CD4-positive, alpha-beta memory T cell (primary cell): ENCODE results near the gene TPPP3. TPM values are rescaled to one million over a fixed set of nuclear protein-coding genes. Genes with fewer than 3 reads are reported as not detected.

Experiments used
- CTCF ChIA-PET: fragments of 350-600 bp; sonication (Branson Sonifier 250); formaldehyde crosslinking; loops from one replicate; lab custom pipeline; 2021; ENCODE audit warnings: inconsistent platforms; ENCODE audit not compliant: partially characterized antibody; lab: Charles Lee
- POLR2A ChIA-PET: fragments of 350-600 bp; sonication (Branson Sonifier 250); formaldehyde crosslinking; loops from one replicate; lab custom pipeline; 2021; ENCODE audit not compliant: partially characterized antibody; lab: Charles Lee
- DNase-seq, 5 donors: peaks; one replicate each; pipeline versions ENCODE4 v3.0.0 to v3.0.0-alpha.2; 2020 to 2022; ENCODE audit warnings: mixed read lengths in 1 of 5
- H3K27ac ChIP-seq: one replicate; pipeline ENCODE4 v1.7.0; 2013; ENCODE audit warnings: low read depth, low read length
- H3K27me3 ChIP-seq: 2 replicates; pipeline ENCODE4 v1.7.0; 2013; ENCODE audit warnings: mild to moderate bottlenecking, low read length, moderate library complexity; ENCODE audit not compliant: insufficient read depth
- H3K36me3 ChIP-seq: 2 replicates; pipeline ENCODE4 v1.7.0; 2013; ENCODE audit warnings: mild to moderate bottlenecking, low read length, moderate library complexity; ENCODE audit not compliant: insufficient read depth
- H3K4me1 ChIP-seq: 2 replicates; pipeline ENCODE4 v1.7.0; 2013; ENCODE audit warnings: mild to moderate bottlenecking, low read length, moderate library complexity; ENCODE audit not compliant: insufficient read depth
- H3K4me3 ChIP-seq, 2 donors: one replicate each; pipeline ENCODE4 v1.7.0; 2013; ENCODE audit warnings: low read length in 2 of 2, mild to moderate bottlenecking in 1 of 2
- H3K9me3 ChIP-seq, 2 donors: one replicate each; pipeline ENCODE4 v1.7.0; 2013; ENCODE audit warnings: low read length in 2 of 2, control low read depth in 1 of 2; ENCODE audit not compliant: control insufficient read depth in 1 of 2
- H3K27ac Mint-ChIP-seq, 7 donors: one replicate each; pipeline ENCODE4 v1.8.0; 2020 to 2021; ENCODE audit warnings: mixed read lengths in 7 of 7, mild to moderate bottlenecking in 6 of 7, inconsistent platforms in 3 of 7, moderate library complexity in 3 of 7
- H3K27me3 Mint-ChIP-seq, 2 donors: one replicate each; pipeline ENCODE4 v1.8.0; 2020 to 2021; ENCODE audit warnings: mixed read lengths in 2 of 2
- H3K36me3 Mint-ChIP-seq, 2 donors: one replicate each; pipeline ENCODE4 v1.8.0; 2020 to 2021; ENCODE audit warnings: mixed read lengths in 2 of 2, inconsistent platforms in 1 of 2, mild to moderate bottlenecking in 1 of 2
- H3K4me1 Mint-ChIP-seq, 4 donors: one replicate each; pipeline ENCODE4 v1.8.0; 2020 to 2021; ENCODE audit warnings: mixed read lengths in 4 of 4, mild to moderate bottlenecking in 1 of 4
- H3K4me3 Mint-ChIP-seq, 8 donors: one replicate each; pipeline ENCODE4 v1.8.0; 2020 to 2021; ENCODE audit warnings: mixed read lengths in 8 of 8, mild to moderate bottlenecking in 7 of 8, moderate library complexity in 6 of 8, inconsistent platforms in 3 of 8
- H3K9me3 Mint-ChIP-seq, 8 donors: one replicate each; pipeline ENCODE4 v1.8.0; 2020 to 2021; ENCODE audit warnings: mixed read lengths in 8 of 8, mild to moderate bottlenecking in 5 of 8, inconsistent platforms in 3 of 8, moderate library complexity in 1 of 8
- intact Hi-C: fragments of 100-400 bp; cut with micrococcal nuclease; formaldehyde crosslinking; loops from one replicate; pipeline ENCODE4 v1.15.1; 2023
- polyA plus RNA-seq, 2 donors: library from polyadenylated mRNA; unstranded; fragments of 300-500 nt; fragmentation: Illumina TruSeq; gene quantifications; one replicate each; pipeline ENCODE4 v1.2.3, GENCODE V29; 2021
- total RNA-seq, 2 experiments: library from RNA; stranded (reverse); gene quantifications; one replicate each; pipeline ENCODE4 v1.2.3, GENCODE V29; 2021

The TPPP3 gene
- total and polyA plus RNA-seq, 4 experiments from 2014 or later = not detected

DNA sequence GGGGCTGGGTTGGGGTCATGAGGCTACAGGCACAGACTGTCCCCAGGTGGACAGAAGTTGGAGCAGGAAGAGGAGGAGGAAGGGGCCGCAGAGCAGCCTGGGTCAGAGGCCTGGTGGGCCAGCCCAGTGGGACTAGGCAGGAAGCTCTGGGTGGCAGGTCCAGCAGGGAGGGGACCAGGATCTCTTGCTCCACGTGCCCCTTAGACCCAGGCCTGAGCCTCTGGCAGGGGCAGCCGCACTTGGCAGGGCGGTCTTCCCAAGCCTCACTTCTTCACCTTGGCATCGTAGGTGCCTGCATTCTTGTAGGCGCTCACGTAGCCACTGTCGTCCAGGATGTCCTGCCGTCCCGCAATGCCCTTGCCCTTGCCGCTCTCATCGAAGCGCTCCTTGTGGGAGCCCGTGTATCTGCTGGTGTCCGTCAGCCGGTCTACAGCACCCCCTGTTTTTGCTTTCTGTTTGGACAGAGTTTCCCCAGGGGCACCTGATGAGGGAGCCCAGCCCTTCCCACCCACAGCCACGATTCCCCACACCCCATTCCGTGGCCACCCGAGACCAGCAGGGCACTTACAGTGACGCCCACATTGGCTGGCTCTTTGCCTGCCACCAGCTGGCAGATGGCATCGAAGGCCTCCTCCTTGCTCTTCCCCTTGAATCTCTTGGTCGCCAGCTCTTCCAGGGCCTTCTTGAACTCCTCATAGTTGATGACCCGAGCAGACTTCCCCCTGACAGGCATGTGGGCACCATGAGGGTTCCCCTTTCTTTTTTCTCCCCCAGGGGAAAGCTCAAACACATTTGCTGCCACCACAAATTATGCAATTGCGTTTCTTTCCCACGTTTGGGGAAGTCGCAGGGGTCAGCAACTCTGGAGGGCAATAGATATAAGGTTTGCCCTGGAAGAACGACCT lies 3.1 kb downstream of the TPPP3 start:
- intact Hi-C loops = no loop called here
- Mint-ChIP-seq H3K27ac (peak overlapping the region in 1 of 7 donors; percentile 26), H3K36me3 (no peaks in the 10 kb centered on the region), H3K9me3 (no peaks in the 10 kb centered on the region), H3K4me3 (peak overlapping the region in 1 of 8 donors; percentile 39), H3K27me3 (peaks cover 8 to 14% of the 10 kb centered on the region in 2 donors), H3K4me1 (peaks cover 2 to 9% (median 5%) of the 10 kb centered on the region in 4 donors)
- CTCF ChIA-PET = no interaction called here
- Histone ChIP-seq H3K27ac (no peak overlapping the region), H3K27me3 (peaks cover 14% of the 10 kb centered on the region), H3K9me3 (no peaks in the 10 kb centered on the region), H3K4me3 (no peak overlapping the region), H3K36me3 (no peaks in the 10 kb centered on the region), H3K4me1 (peaks cover 14% of the 10 kb centered on the region)
- DNase-seq = no peak
- POLR2A ChIA-PET = no interaction called here

DNA sequence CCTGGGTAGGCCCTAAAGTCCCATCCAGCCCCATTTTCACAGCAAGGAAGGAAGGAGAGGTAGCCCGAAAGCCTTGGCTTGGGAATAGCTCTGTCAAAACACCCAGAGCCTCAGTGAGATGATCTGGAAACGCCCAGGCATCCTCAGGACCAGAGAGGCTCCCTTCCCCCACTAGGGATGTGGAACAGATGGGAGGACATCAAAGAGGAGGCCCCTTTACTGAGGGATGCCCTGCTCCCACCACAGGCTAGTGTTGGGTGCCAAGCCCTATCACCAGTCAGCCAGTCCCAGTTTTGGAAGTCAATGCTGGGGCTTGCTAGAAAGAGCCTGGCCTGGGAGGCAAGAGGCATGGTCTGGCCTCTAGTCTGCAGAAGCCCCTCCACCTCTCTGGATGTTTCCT lies 4.7 kb downstream of the TPPP3 start:
- POLR2A ChIA-PET = no interaction called here
- H3K27me3 ChIP-seq = peaks cover 5% of the 10 kb centered on the region
- no peak overlapping the region for H3K4me3 ChIP-seq
- CTCF ChIA-PET = interaction anchor here (1.1 kb wide), 1 partner anchor 14 kb away, joined by 3 read pairs; no protein-coding TSS in a partner anchor
- H3K9me3 ChIP-seq = no peaks in the 10 kb centered on the region
- no peak overlapping the region for H3K4me3 Mint-ChIP-seq
- peak overlapping the region in 1 of 7 donors; percentile 64 for H3K27ac Mint-ChIP-seq
- DNase-seq = no peak
- H3K9me3 Mint-ChIP-seq = no peaks in the 10 kb centered on the region
- H3K4me1 ChIP-seq = peaks cover 1% of the 10 kb centered on the region
- intact Hi-C loops = no loop called here
- H3K27me3 Mint-ChIP-seq = peaks cover 4 to 9% of the 10 kb centered on the region in 2 donors
- H3K36me3 Mint-ChIP-seq = no peaks in the 10 kb centered on the region
- H3K27ac ChIP-seq = no peak overlapping the region
- H3K36me3 ChIP-seq = no peaks in the 10 kb centered on the region
- peaks cover 0 to 2% (median under 1%) of the 10 kb centered on the region in 4 donors for H3K4me1 Mint-ChIP-seq

- Mint-ChIP-seq H3K9me3 (no peaks in the 10 kb centered on the region), H3K4me1 (peaks cover 0 to 2% (median 0%) of the 10 kb centered on the region in 4 donors), H3K27me3 (peaks cover 4 to 9% of the 10 kb centered on the region in 2 donors), H3K27ac (no peak overlapping the region), H3K4me3 (no peak overlapping the region), H3K36me3 (no peaks in the 10 kb centered on the region)
- H3K9me3 ChIP-seq = no peaks in the 10 kb centered on the region
- CTCF ChIA-PET = interaction anchor here (1.1 kb wide), 1 partner anchor 14 kb away, joined by 3 read pairs; no protein-coding TSS in a partner anchor
- no peaks in the 10 kb centered on the region for H3K4me1 ChIP-seq
- intact Hi-C loops = no loop called here
- H3K27ac ChIP-seq = no peak overlapping the region
- H3K36me3 ChIP-seq = no peaks in the 10 kb centered on the region
- no peak for DNase-seq
- peaks cover 4% of the 10 kb centered on the region for H3K27me3 ChIP-seq
- POLR2A ChIA-PET = no interaction called here
- H3K4me3 ChIP-seq = no peak overlapping the region
Observed at GRCh38 chr16:67388191-67388590, 5.1 kb downstream of the TPPP3 start.

DNA sequence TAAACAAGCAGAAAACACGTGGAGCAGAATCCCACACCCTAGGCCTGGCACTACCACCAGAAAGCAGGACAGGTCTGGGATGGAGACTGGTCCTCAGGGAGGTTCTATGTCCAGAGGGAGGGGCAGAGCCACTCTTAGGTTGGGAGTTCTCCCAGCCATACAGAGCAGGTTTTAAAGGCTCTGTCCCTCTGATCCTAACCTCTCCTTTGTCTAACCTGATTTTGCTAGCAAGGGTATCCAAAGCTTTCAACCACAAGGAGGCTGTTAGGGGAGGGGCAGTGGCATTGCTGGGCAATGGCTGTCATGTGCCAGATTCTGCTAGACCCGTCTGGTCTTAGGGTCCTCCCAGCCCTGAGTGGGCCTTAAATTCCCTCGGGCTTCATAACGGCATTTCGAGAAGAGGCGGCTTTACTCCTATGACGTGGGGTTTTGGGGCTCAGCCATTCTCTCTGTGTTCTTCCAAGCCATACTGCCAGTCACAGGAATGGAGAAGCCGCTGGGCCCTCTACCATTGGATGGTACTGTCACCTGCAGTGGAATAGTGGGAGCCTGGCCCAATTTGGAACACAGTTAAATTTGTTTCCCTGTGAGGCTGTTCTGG lies 5.7 kb downstream of the TPPP3 start:
- Histone ChIP-seq H3K36me3 (no peaks in the 10 kb centered on the region), H3K27ac (no peak overlapping the region), H3K9me3 (no peaks in the 10 kb centered on the region), H3K4me1 (no peaks in the 10 kb centered on the region), H3K27me3 (peaks cover under 1% of the 10 kb centered on the region), H3K4me3 (no peak overlapping the region)
- intact Hi-C loops = no loop called here
- DNase-seq = no peak
- H3K27ac Mint-ChIP-seq = no peak overlapping the region
- ChIA-PET POLR2A (no interaction called here), CTCF (no interaction called here)
- no peaks in the 10 kb centered on the region for H3K9me3 Mint-ChIP-seq
- no peak overlapping the region for H3K4me3 Mint-ChIP-seq
- H3K4me1 Mint-ChIP-seq = peaks cover 0 to 2% (median 0%) of the 10 kb centered on the region in 4 donors
- H3K27me3 Mint-ChIP-seq = peaks cover 3 to 8% of the 10 kb centered on the region in 2 donors
- H3K36me3 Mint-ChIP-seq = no peaks in the 10 kb centered on the region

DNA sequence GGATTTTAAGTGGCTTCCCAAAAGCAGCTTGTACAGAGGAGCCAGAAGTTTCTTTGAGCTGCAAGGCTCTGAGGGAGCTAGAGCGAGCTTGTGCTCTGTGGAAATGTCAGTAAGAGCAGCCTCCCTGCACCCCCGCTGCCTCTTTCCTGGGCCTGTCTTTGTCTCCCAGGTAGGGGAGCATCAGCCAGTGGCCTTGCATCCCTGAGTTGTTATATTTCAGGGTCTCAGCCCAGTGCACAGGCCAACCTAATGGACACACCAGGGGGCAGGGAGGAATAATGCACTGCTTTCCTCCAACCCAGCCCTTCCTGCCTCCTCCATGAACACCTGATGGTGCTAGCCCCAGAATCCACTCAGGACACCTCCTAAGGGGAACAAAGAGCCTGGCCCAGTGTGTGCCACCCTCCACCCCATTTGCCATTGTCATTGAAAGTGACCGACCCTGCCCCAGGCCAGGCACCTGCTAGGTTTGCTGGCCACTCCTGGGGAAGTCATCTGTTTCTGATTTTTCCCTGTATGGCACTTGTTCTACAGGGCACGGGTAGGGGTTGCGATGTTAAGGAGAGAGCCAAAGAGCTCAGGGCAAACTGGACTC lies 6.3 kb downstream of the TPPP3 start:
- H3K27me3 ChIP-seq = no peaks in the 10 kb centered on the region
- H3K27ac Mint-ChIP-seq = peak overlapping the region in 1 of 7 donors; percentile 44
- no peaks in the 10 kb centered on the region for H3K36me3 ChIP-seq
- CTCF ChIA-PET = no interaction called here
- no peaks in the 10 kb centered on the region for H3K4me1 Mint-ChIP-seq
- no peaks in the 10 kb centered on the region for H3K9me3 ChIP-seq
- intact Hi-C loops = no loop called here
- POLR2A ChIA-PET = no interaction called here
- no peak overlapping the region for H3K4me3 Mint-ChIP-seq
- no peak overlapping the region for H3K27ac ChIP-seq
- no peaks in the 10 kb centered on the region for H3K9me3 Mint-ChIP-seq
- H3K4me3 ChIP-seq = no peak overlapping the region
- no peaks in the 10 kb centered on the region for H3K36me3 Mint-ChIP-seq
- no peaks in the 10 kb centered on the region for H3K4me1 ChIP-seq
- H3K27me3 Mint-ChIP-seq = peaks cover 0 to 3% of the 10 kb centered on the region in 2 donors
- no peak for DNase-seq

GRCh38 chr16:67384778-67385510 lies 8.4 kb downstream of the TPPP3 start:
- Mint-ChIP-seq H3K36me3 (no peaks in the 10 kb centered on the region), H3K27me3 (no peaks in the 10 kb centered on the region), H3K4me3 (no peak overlapping the region), H3K27ac (no peak overlapping the region), H3K9me3 (no peaks in the 10 kb centered on the region), H3K4me1 (no peaks in the 10 kb centered on the region)
- CTCF ChIA-PET = no interaction called here
- POLR2A ChIA-PET = no interaction called here
- no peaks in the 10 kb centered on the region for H3K4me1 ChIP-seq
- H3K9me3 ChIP-seq = no peaks in the 10 kb centered on the region
- H3K27me3 ChIP-seq = no peaks in the 10 kb centered on the region
- intact Hi-C loops = no loop called here
- no peaks in the 10 kb centered on the region for H3K36me3 ChIP-seq
- DNase-seq = no peak
- H3K27ac ChIP-seq = no peak overlapping the region
- H3K4me3 ChIP-seq = no peak overlapping the region

DNA sequence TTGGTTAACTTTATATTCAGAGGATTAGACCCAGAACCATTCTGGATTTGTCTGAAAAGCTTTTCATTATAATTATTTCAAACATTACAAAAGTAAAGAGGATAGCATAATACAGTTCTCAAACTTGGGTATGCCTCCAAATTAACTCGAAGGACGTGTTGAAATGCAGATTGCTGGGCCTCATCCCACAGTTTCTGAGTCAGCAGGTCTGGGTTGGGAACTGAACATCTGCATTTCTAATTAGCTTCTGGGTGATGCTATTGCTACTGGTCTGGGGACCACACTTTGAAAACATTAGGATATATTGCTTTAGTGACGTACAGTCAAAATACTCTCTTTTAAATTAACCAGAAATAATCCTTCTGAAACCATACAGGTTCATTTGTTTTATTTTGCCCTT lies 10.0 kb downstream of the TPPP3 start:
- Mint-ChIP-seq H3K4me3 (no peak overlapping the region), H3K27ac (no peak overlapping the region), H3K36me3 (no peaks in the 10 kb centered on the region), H3K27me3 (no peaks in the 10 kb centered on the region), H3K4me1 (no peaks in the 10 kb centered on the region), H3K9me3 (no peaks in the 10 kb centered on the region)
- Histone ChIP-seq H3K4me1 (no peaks in the 10 kb centered on the region), H3K9me3 (no peaks in the 10 kb centered on the region), H3K27ac (no peak overlapping the region), H3K27me3 (no peaks in the 10 kb centered on the region), H3K36me3 (no peaks in the 10 kb centered on the region), H3K4me3 (no peak overlapping the region)
- ChIA-PET CTCF (no interaction called here), POLR2A (no interaction called here)
- intact Hi-C loops = no loop called here
- DNase-seq = no peak
